ENCODE measurements around the gene SCAMP5. TPM values are rescaled to one million over a fixed set of nuclear protein-coding genes. Genes with fewer than 3 reads are reported as not detected.

SCAMP5 gene
- total RNA-seq, 1 experiment from 2014 or later: 10.7 TPM

- Mint-ChIP-seq H3K9me3 (ENCODE audit: low read depth, unreplicated experiment) (no peaks in the 10 kb centered on the region), H3K27me3 (ENCODE audit: unreplicated experiment) (peaks cover 24% of the 10 kb centered on the region), H3K4me1 (ENCODE audit: low read depth, unreplicated experiment) (no peaks in the 10 kb centered on the region), H3K4me3 (ENCODE audit: low read depth, unreplicated experiment) (no peak overlapping the region), H3K27ac (ENCODE audit: unreplicated experiment) (no peak overlapping the region), H3K36me3 (ENCODE audit: insufficient read depth, unreplicated experiment) (no peaks in the 10 kb centered on the region)
- no peak for DNase-seq
- no peak for TF ChIP-seq CTCF (IDR thresholded peaks at IDR 0.05; ENCODE audit: unreplicated experiment)
- CTCF ChIA-PET: interaction anchor here (1.9 kb wide), 1 partner anchor 18 kb away, joined by 4 read pairs; the partner anchor contains the start of gene SCAMP5
- BruUV-seq (replicated peaks): no TSS peak
- intact Hi-C loops (cut with micrococcal nuclease; ENCODE audit: unreplicated experiment): no loop called here
These were observed 17.8 kb upstream of the SCAMP5 start for GRCh38 chr15:74977599-74977998.

GRCh38 chr15:74978077-74978476 is 17.3 kb upstream of the SCAMP5 start:
- no peak overlapping the region for H3K27ac Mint-ChIP-seq (ENCODE audit: unreplicated experiment)
- intact Hi-C loops (cut with micrococcal nuclease; ENCODE audit: unreplicated experiment): no loop called here
- peaks cover 19% of the 10 kb centered on the region for H3K27me3 Mint-ChIP-seq (ENCODE audit: unreplicated experiment)
- BruUV-seq (replicated peaks): no TSS peak
- CTCF ChIA-PET: interaction anchor here (1.9 kb wide), 1 partner anchor 17 kb away, joined by 4 read pairs; the partner anchor contains the start of gene SCAMP5
- no peak for DNase-seq
- H3K36me3 Mint-ChIP-seq (ENCODE audit: insufficient read depth, unreplicated experiment): no peaks in the 10 kb centered on the region
- no peaks in the 10 kb centered on the region for H3K9me3 Mint-ChIP-seq (ENCODE audit: low read depth, unreplicated experiment)
- TF ChIP-seq CTCF (IDR thresholded peaks at IDR 0.05; ENCODE audit: unreplicated experiment): no peak
- H3K4me3 Mint-ChIP-seq (ENCODE audit: low read depth, unreplicated experiment): no peak overlapping the region
- H3K4me1 Mint-ChIP-seq (ENCODE audit: low read depth, unreplicated experiment): no peaks in the 10 kb centered on the region

GRCh38 chr15:74978503-74978902 is 16.9 kb upstream of the SCAMP5 start:
- no peak for DNase-seq
- intact Hi-C loops (cut with micrococcal nuclease; ENCODE audit: unreplicated experiment): no loop called here
- Mint-ChIP-seq H3K4me1 (ENCODE audit: low read depth, unreplicated experiment) (peaks cover 3% of the 10 kb centered on the region), H3K9me3 (ENCODE audit: low read depth, unreplicated experiment) (no peaks in the 10 kb centered on the region), H3K4me3 (ENCODE audit: low read depth, unreplicated experiment) (no peak overlapping the region), H3K36me3 (ENCODE audit: insufficient read depth, unreplicated experiment) (no peaks in the 10 kb centered on the region), H3K27me3 (ENCODE audit: unreplicated experiment) (peaks cover 15% of the 10 kb centered on the region), H3K27ac (ENCODE audit: unreplicated experiment) (no peak overlapping the region)
- no TSS peak for BruUV-seq (replicated peaks)
- no peak for TF ChIP-seq CTCF (IDR thresholded peaks at IDR 0.05; ENCODE audit: unreplicated experiment)
- CTCF ChIA-PET: interaction anchor here (0.7 to 1.9 kb wide), 2 partner anchors 17 to 181 kb away, joined by 3 to 4 read pairs; partner anchors contain the start of gene SCAMP5

- no peak overlapping the region for H3K27ac Mint-ChIP-seq (ENCODE audit: unreplicated experiment)
- H3K4me3 Mint-ChIP-seq (ENCODE audit: low read depth, unreplicated experiment): no peak overlapping the region
- H3K4me1 Mint-ChIP-seq (ENCODE audit: low read depth, unreplicated experiment): peaks cover 15% of the 10 kb centered on the region
- CTCF ChIA-PET: interaction anchor here (0.6 to 0.7 kb wide), 3 partner anchors 38 to 123 kb away, joined by 3 to 5 read pairs (median 3); no protein-coding TSS in a partner anchor
- H3K9me3 Mint-ChIP-seq (ENCODE audit: low read depth, unreplicated experiment): no peaks in the 10 kb centered on the region
- BruUV-seq (replicated peaks): no TSS peak
- intact Hi-C loops (cut with micrococcal nuclease; ENCODE audit: unreplicated experiment): no loop called here
- H3K36me3 Mint-ChIP-seq (ENCODE audit: insufficient read depth, unreplicated experiment): no peaks in the 10 kb centered on the region
- DNase-seq: no peak
- no peak for TF ChIP-seq CTCF (IDR thresholded peaks at IDR 0.05; ENCODE audit: unreplicated experiment)
- peaks cover 30% of the 10 kb centered on the region for H3K27me3 Mint-ChIP-seq (ENCODE audit: unreplicated experiment)
These were observed 13.2 kb upstream of the SCAMP5 start for GRCh38 chr15:74982183-74982582.
